ENCODE measurements around the gene CDH12.
"Not testable (repeated sequence)": the region's sequence is repeated elsewhere in the genome, so short reads cannot be mapped to it uniquely, and the experiment has no call there.

CDH12 gene

GRCh38 chr5:22109315-22109714 is 743.8 kb downstream of the CDH12 start:
- DNase-seq (ENCODE audit: low read depth, low spot score) = no peak
- no peak overlapping the region for H3K4me3 ChIP-seq (ENCODE audit: low read length)

GRCh38 chr5:22108545-22108944 is 744.6 kb downstream of the CDH12 start:
- DNase-seq (ENCODE audit: low read depth, low spot score) = no peak
- H3K4me3 ChIP-seq (ENCODE audit: low read length) = no peak overlapping the region

GRCh38 chr5:22102823-22103359 is 750.3 kb downstream of the CDH12 start:
- DNase-seq (ENCODE audit: low read depth, low spot score) = no peak
- H3K4me3 ChIP-seq (ENCODE audit: low read length) = no peak overlapping the region

- DNase-seq (ENCODE audit: low read depth, low spot score) = no peak
Measured at GRCh38 chr5:22088517-22088916, 764.6 kb downstream of the CDH12 start.

GRCh38 chr5:22079566-22079965 is 773.6 kb downstream of the CDH12 start:
- no peak overlapping the region for H3K4me3 ChIP-seq (ENCODE audit: low read length)
- no peak for DNase-seq (ENCODE audit: low read depth, low spot score)

More at GRCh38 chr5:22088517-22088916, 764.6 kb downstream of the CDH12 start:
- no peak overlapping the region for H3K4me3 ChIP-seq (ENCODE audit: low read length)

- H3K4me3 ChIP-seq (ENCODE audit: low read length) = no peak overlapping the region
- no peak for DNase-seq (ENCODE audit: low read depth, low spot score)
Measured at GRCh38 chr5:22079002-22079401, 774.1 kb downstream of the CDH12 start.

GRCh38 chr5:22076586-22076985 is 776.6 kb downstream of the CDH12 start:
- DNase-seq (ENCODE audit: low read depth, low spot score) = no peak
- no peak overlapping the region for H3K4me3 ChIP-seq (ENCODE audit: low read length)

GRCh38 chr5:22070186-22070728 is 782.9 kb downstream of the CDH12 start:
- no peak for DNase-seq (ENCODE audit: low read depth, low spot score)
- no peak overlapping the region for H3K4me3 ChIP-seq (ENCODE audit: low read length)

- H3K4me3 ChIP-seq (ENCODE audit: low read length) = no peak overlapping the region
- DNase-seq (ENCODE audit: low read depth, low spot score) = no peak
Measured at GRCh38 chr5:22063717-22064116, 789.4 kb downstream of the CDH12 start.

- no peak for DNase-seq (ENCODE audit: low read depth, low spot score)
- H3K4me3 ChIP-seq (ENCODE audit: low read length) = no peak overlapping the region
Measured at GRCh38 chr5:22058620-22059019, 794.5 kb downstream of the CDH12 start.

- no peak for DNase-seq (ENCODE audit: low read depth, low spot score)
- H3K4me3 ChIP-seq (ENCODE audit: low read length) = no peak overlapping the region
Measured at GRCh38 chr5:22057012-22057411, 796.1 kb downstream of the CDH12 start.

GRCh38 chr5:22056601-22057000 is 796.5 kb downstream of the CDH12 start:
- no peak overlapping the region for H3K4me3 ChIP-seq (ENCODE audit: low read length)
- DNase-seq (ENCODE audit: low read depth, low spot score) = no peak

- DNase-seq (ENCODE audit: low read depth, low spot score) = no peak
- no peak overlapping the region for H3K4me3 ChIP-seq (ENCODE audit: low read length)
Measured at GRCh38 chr5:22053195-22053594, 799.9 kb downstream of the CDH12 start.

GRCh38 chr5:22051881-22052280 is 801.3 kb downstream of the CDH12 start:
- no peak for DNase-seq (ENCODE audit: low read depth, low spot score)
- H3K4me3 ChIP-seq (ENCODE audit: low read length) = no peak overlapping the region

GRCh38 chr5:22050931-22051330 is 802.2 kb downstream of the CDH12 start:
- H3K4me3 ChIP-seq (ENCODE audit: low read length) = no peak overlapping the region
- no peak for DNase-seq (ENCODE audit: low read depth, low spot score)

- no peak overlapping the region for H3K4me3 ChIP-seq (ENCODE audit: low read length)
- no peak for DNase-seq (ENCODE audit: low read depth, low spot score)
Measured at GRCh38 chr5:22044229-22044628, 808.9 kb downstream of the CDH12 start.

GRCh38 chr5:22036061-22036460 is 817.1 kb downstream of the CDH12 start:
- no peak overlapping the region for H3K4me3 ChIP-seq (ENCODE audit: low read length)
- DNase-seq (ENCODE audit: low read depth, low spot score) = no peak

- DNase-seq (ENCODE audit: low read depth, low spot score) = no peak
- no peak overlapping the region for H3K4me3 ChIP-seq (ENCODE audit: low read length)
Measured at GRCh38 chr5:22033066-22033465, 820.1 kb downstream of the CDH12 start.

GRCh38 chr5:22023784-22024183 is 829.4 kb downstream of the CDH12 start:
- no peak for DNase-seq (ENCODE audit: low read depth, low spot score)
- H3K4me3 ChIP-seq (ENCODE audit: low read length) = no peak overlapping the region

GRCh38 chr5:22012893-22013292 is 840.3 kb downstream of the CDH12 start:
- DNase-seq (ENCODE audit: low read depth, low spot score); H3K4me3 ChIP-seq (ENCODE audit: low read length): not testable (repeated sequence)

- DNase-seq (ENCODE audit: low read depth, low spot score); H3K4me3 ChIP-seq (ENCODE audit: low read length): not testable (repeated sequence)
Measured at GRCh38 chr5:22010808-22011207, 842.3 kb downstream of the CDH12 start.

All from Jurkat, Clone E6-1 (cell line).